WERI-Rb-1 (cell line): Measurements from ENCODE around the gene SETBP1.

Experiments used
- DNase-seq: peaks from one replicate; pipeline ENCODE4 v3.0.0-alpha.2; 2020
- H3K27ac ChIP-seq: fragments of 250-450 bp; sonication (Bioruptor Pico); 2 replicates; pipeline ENCODE4 v1.5.1; 2020; ENCODE audit warnings: mild to moderate bottlenecking, moderate library complexity
- H3K27me3 ChIP-seq: fragments of 250-450 bp; sonication (Bioruptor Pico); 2 replicates; pipeline ENCODE4 v1.5.1; 2021; ENCODE audit warnings: mild to moderate bottlenecking, low read depth, moderate library complexity; ENCODE audit not compliant: insufficient read depth, severe bottlenecking
- H3K36me3 ChIP-seq: fragments of 250-450 bp; sonication (Bioruptor Pico); 2 replicates; pipeline ENCODE4 v1.5.1; 2020; ENCODE audit warnings: mild to moderate bottlenecking, moderate library complexity
- H3K4me3 ChIP-seq: 2 replicates; pipeline ENCODE4 v1.5.1; 2011; ENCODE audit warnings: low read depth, mild to moderate bottlenecking, control low read depth, low read length
- H3K9me3 ChIP-seq: fragments of 250-450 bp; sonication (Bioruptor Pico); 2 replicates; pipeline ENCODE4 v1.5.1; 2021; ENCODE audit warnings: mild to moderate bottlenecking, moderate library complexity; ENCODE audit not compliant: severe bottlenecking
- CTCF ChIP-seq: IDR thresholded peaks from 2 replicates; pipeline ENCODE4 v1.5.1; 2011; ENCODE audit warnings: low read depth, mild to moderate bottlenecking, control low read depth, inconsistent platforms, low read length

The SETBP1 gene

GRCh38 chr18:44957461-44957860 lies 276.8 kb downstream of the SETBP1 start:
- no peak for DNase-seq
- no peak for TF ChIP-seq CTCF
- no peak overlapping the region for H3K27ac ChIP-seq
- no peaks in the 10 kb centered on the region for H3K36me3 ChIP-seq
- no peak overlapping the region for H3K4me3 ChIP-seq
- H3K27me3 ChIP-seq: no peaks in the 10 kb centered on the region
- H3K9me3 ChIP-seq: no peaks in the 10 kb centered on the region

GRCh38 chr18:44958040-44958439 lies 277.4 kb downstream of the SETBP1 start:
- no peaks in the 10 kb centered on the region for H3K36me3 ChIP-seq
- no peaks in the 10 kb centered on the region for H3K9me3 ChIP-seq
- no peak overlapping the region for H3K4me3 ChIP-seq
- no peak overlapping the region for H3K27ac ChIP-seq
- no peaks in the 10 kb centered on the region for H3K27me3 ChIP-seq
- DNase-seq: no peak
- no peak for TF ChIP-seq CTCF

GRCh38 chr18:44958455-44958854 lies 277.8 kb downstream of the SETBP1 start:
- TF ChIP-seq CTCF: no peak
- no peak overlapping the region for H3K27ac ChIP-seq
- no peaks in the 10 kb centered on the region for H3K9me3 ChIP-seq
- H3K27me3 ChIP-seq: no peaks in the 10 kb centered on the region
- H3K4me3 ChIP-seq: no peak overlapping the region
- DNase-seq: no peak
- no peaks in the 10 kb centered on the region for H3K36me3 ChIP-seq

- DNase-seq: no peak
- no peaks in the 10 kb centered on the region for H3K9me3 ChIP-seq
- no peak overlapping the region for H3K27ac ChIP-seq
- no peaks in the 10 kb centered on the region for H3K27me3 ChIP-seq
- no peak overlapping the region for H3K4me3 ChIP-seq
- TF ChIP-seq CTCF: no peak
- no peaks in the 10 kb centered on the region for H3K36me3 ChIP-seq
Measured at GRCh38 chr18:44959013-44959412, 278.3 kb downstream of the SETBP1 start.

GRCh38 chr18:44960580-44960979 lies 279.9 kb downstream of the SETBP1 start:
- DNase-seq: no peak
- Histone ChIP-seq H3K9me3 (no peaks in the 10 kb centered on the region), H3K27me3 (no peaks in the 10 kb centered on the region), H3K4me3 (no peak overlapping the region), H3K36me3 (no peaks in the 10 kb centered on the region), H3K27ac (no peak overlapping the region)
- no peak for TF ChIP-seq CTCF

- Histone ChIP-seq H3K27me3 (no peaks in the 10 kb centered on the region), H3K9me3 (no peaks in the 10 kb centered on the region), H3K27ac (no peak overlapping the region), H3K36me3 (no peaks in the 10 kb centered on the region), H3K4me3 (no peak overlapping the region)
- no peak for DNase-seq
- TF ChIP-seq CTCF: no peak
Measured at GRCh38 chr18:44961288-44961995, 280.8 kb downstream of the SETBP1 start.
